NCI-H2171 treated with DMSO at 0.1 percent for 48 hours (cell line): Measurements from ENCODE around the gene IL11RA.

ENCODE experiments used
- DNase-seq: peaks from one replicate; lab custom pipeline; 2025; lab: John Stamatoyannopoulos, UW

The IL11RA gene

GRCh38 chr9:34687276-34688030 is 35.5 kb downstream of the IL11RA start:
- DNase-seq = no peak

DNA sequence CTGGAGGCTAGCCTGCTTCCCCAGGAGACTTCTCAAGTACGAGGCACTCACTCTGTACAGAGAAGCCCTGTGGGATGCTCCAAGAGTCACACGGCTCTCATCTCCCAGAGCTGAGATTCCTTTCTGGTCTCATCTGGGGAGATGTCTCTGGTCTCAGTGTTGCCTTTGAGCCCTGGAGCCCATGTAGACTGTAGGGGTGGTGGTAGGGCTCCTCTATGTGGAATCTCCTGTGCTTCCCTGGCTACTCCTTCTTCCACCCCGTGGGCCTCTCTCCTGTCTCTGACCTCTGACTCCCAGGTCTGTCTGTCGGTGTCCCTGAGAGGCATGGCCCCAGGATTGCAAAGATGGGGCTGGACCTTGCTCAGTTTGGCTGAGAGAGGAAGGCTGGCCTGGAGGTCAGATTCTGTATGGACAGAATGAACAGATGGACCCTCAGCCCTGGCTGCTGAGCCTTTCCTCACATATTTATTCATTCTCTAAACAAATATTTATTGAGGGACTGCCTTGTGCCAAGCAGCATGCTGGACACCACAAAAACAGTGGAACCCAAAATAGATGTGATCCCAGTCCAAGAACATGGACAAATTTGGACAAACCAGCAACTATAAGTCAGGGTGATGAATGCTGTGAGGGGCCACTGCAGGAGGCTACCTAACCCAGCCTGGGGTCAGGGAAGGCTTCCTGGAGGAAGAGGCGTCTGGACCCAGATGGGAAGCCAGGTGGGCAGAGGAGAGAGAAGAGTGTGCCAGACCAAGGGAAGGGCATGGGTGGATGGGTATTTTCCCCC is 36.5 kb downstream of the IL11RA start:
- no peak for DNase-seq

- DNase-seq = no peak
These were observed 37.1 kb downstream of the IL11RA start for GRCh38 chr9:34689116-34689470.

GRCh38 chr9:34689512-34689911 is 37.5 kb downstream of the IL11RA start:
- no peak for DNase-seq

GRCh38 chr9:34690983-34691935 is 39.3 kb downstream of the IL11RA start, which contains the start of gene CCL19:
Gene CCL19 (minus strand): TSS chr9:34691276. CDS start chr9:34691139, 137 bp downstream.
- no peak for DNase-seq

DNA sequence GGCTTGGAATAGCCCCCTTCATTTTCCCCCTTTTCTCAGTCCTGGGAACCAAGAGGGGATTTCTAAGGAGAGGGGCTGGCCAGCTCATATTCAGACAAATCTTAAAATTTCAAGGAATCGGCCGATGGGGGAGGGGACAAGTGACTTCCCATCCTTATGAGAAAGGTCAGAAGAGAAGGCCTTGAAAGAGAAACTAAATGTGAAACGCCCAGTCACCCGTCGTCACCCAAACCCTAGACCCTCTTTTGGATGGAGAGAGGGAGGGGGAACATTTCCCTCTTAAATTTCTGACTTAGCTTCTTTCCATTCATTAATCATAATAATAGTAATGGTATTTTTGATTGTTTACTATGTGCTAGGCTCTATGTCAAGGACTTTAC is 39.9 kb downstream of the IL11RA start:
- no peak for DNase-seq

DNA sequence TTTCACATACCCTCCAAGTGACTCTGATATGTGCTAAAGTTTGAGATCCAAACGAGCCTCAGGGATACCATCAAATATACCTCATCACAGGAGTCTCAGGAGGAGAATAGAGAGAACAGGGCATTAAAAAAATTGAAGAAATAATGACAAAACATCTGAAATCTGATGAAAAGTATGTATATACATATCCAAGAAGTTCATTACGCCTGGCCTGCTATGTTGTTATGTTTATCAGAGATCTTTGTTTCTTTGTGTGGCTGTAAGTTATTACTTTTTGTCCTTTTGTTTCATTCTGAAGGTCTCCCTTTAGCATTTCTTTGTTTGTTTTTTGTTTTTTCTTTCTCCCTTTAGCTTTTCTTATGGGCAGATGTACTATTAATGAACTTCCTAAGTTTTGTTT is 41.6 kb downstream of the IL11RA start:
- no peak for DNase-seq

DNA sequence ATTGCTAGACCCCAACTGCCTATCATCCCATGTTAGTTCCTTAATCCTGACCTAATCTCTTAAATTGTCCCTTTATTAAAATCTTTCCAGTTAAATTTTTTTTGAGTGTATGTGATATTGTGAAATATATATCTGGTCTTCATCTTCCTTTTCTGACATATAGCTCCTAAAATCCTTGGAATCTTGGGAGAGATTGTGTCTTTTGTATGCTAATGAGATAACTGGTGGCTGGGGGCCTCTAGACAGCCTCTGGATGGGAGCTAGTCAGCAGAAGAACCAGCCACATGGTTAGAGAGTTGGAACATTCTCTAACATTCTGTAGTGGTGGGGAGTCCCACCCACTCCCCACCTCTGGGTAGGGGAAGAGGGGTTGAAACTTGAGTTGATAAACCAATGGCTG is 42.8 kb downstream of the IL11RA start:
- DNase-seq = no peak

DNA sequence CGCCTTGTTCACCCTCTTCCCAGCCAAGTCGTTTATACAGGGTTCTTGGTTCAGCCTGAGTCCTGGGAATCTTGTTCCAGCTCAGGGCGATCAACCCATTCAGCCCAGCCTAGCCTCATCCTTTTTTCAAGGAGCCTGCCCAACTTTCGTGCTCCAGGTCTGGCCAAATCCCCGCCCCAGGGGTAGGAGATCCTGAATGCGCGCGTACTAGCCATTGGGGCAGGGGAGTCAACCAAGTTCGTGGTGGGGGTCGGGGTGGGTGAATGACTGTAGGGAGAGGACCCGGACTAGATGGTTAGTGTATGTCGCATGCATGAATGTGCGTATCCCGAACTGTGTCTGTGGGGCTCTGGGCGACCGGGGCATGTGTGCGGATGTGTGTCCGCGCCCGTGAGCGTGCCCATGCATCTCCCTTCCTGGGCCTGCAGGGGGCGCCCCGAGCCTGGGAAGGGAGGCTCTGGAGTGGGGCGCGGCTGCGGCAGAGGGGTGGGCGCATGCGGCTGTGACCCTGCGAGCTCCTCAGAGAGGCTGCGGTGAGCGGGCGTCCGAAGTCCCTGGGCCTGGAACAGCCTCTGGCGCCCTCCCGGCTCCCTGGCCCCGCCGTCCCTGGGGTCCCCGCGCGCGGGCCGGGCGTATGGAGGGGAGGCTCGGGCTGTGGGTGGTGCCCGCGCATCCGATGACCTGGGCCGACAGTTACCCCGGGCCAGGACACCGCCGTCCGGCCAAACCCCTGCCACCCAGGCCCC is 49.2 kb downstream of the IL11RA start:
- peak; percentile 37 for DNase-seq

DNA sequence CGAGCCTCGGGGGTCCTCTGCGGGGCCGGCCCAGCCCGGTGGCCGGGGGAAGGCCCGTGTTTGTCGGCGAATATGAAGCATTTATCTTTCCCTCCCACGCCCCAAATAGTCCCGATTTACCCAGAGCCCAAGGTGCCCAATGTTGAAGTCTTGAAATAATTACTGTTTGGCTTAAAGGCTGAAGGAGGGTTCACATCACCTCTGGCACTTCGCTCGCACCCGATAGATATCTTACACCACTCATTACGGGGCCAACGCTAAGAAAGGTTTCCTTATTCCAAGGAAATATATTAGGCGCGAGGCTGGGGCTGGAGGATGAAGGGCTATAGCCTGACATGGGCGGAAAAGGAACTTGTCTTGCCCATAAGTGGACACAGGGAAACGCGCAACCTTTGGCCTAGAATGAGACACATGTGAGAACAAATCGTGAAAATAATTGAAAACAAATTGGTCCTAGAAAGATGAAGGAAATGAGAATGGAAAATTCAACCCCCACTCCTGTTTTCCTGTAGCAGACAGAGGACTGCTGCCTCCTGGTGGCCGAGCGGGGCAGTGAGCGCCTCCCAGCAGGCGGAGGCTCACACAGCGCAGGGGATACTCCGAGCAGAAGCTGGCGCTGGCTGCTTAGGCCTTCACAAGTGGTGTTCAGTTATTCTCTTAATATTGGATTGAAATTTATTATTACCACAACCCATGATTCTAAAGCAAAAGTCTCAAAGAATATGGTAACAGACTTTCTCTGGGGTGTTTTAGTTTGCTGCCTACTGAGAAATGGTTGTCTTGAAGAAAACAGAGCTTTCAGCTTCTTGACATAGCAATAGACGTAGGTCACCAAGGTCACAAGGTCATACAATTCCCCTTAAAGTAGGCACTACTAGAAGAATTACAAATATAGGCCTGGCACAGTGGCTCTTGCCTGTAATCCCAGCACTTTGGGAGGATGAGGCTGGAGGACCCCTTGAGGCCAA is 50.1 kb downstream of the IL11RA start:
- DNase-seq = peak; percentile 26

GRCh38 chr9:34707130-34707529 is 55.1 kb downstream of the IL11RA start:
- DNase-seq = no peak

GRCh38 chr9:34709196-34709978 is 57.4 kb downstream of the IL11RA start:
- no peak for DNase-seq

GRCh38 chr9:34710023-34710422 is 58.0 kb downstream of the IL11RA start, which contains the start of gene CCL21:
Gene CCL21 (minus strand): TSS chr9:34710136. CDS start chr9:34710066, 70 bp downstream.
- no peak for DNase-seq
